ENCODE data around the gene CCDC71L.

The CCDC71L gene

GRCh38 chr7:106659166-106659962, 1.6 kb downstream of the CCDC71L start:
- in situ Hi-C loops (cut with HindIII; ENCODE audit: low sequenced_read_pairs) = no loop called here

GRCh38 chr7:106658316-106659165, 2.4 kb downstream of the CCDC71L start:
- in situ Hi-C loops (cut with HindIII; ENCODE audit: low sequenced_read_pairs) = no loop called here

GRCh38 chr7:106657085-106657991, 3.6 kb downstream of the CCDC71L start:
- in situ Hi-C loops (cut with HindIII; ENCODE audit: low sequenced_read_pairs) = no loop called here

GRCh38 chr7:106655703-106656498, 5.1 kb downstream of the CCDC71L start:
- in situ Hi-C loops (cut with HindIII; ENCODE audit: low sequenced_read_pairs) = no loop called here

GRCh38 chr7:106653488-106653887, 7.5 kb downstream of the CCDC71L start:
- in situ Hi-C loops (cut with HindIII; ENCODE audit: low sequenced_read_pairs) = no loop called here

- in situ Hi-C loops (cut with HindIII; ENCODE audit: low sequenced_read_pairs) = no loop called here
Measured at GRCh38 chr7:106652909-106653308, 8.0 kb downstream of the CCDC71L start.

- in situ Hi-C loops (cut with HindIII; ENCODE audit: low sequenced_read_pairs) = no loop called here
Measured at GRCh38 chr7:106652092-106652491, 8.9 kb downstream of the CCDC71L start.

- in situ Hi-C loops (cut with HindIII; ENCODE audit: low sequenced_read_pairs) = no loop called here
Measured at GRCh38 chr7:106646256-106646655, 14.7 kb downstream of the CCDC71L start.

GRCh38 chr7:106644999-106645398, 16.0 kb downstream of the CCDC71L start:
- in situ Hi-C loops (cut with HindIII; ENCODE audit: low sequenced_read_pairs) = no loop called here

GRCh38 chr7:106643216-106644000, 17.6 kb downstream of the CCDC71L start:
- in situ Hi-C loops (cut with HindIII; ENCODE audit: low sequenced_read_pairs) = no loop called here

- in situ Hi-C loops (cut with HindIII; ENCODE audit: low sequenced_read_pairs) = no loop called here
Measured at GRCh38 chr7:106641416-106641815, 19.5 kb downstream of the CCDC71L start.

- in situ Hi-C loops (cut with HindIII; ENCODE audit: low sequenced_read_pairs) = no loop called here
Measured at GRCh38 chr7:106640368-106641141, 20.4 kb downstream of the CCDC71L start.

- in situ Hi-C loops (cut with HindIII; ENCODE audit: low sequenced_read_pairs) = no loop called here
Measured at GRCh38 chr7:106639476-106640334, 21.3 kb downstream of the CCDC71L start.

GRCh38 chr7:106635411-106635810, 25.5 kb downstream of the CCDC71L start:
- in situ Hi-C loops (cut with HindIII; ENCODE audit: low sequenced_read_pairs) = no loop called here

GRCh38 chr7:106634958-106635357, 26.0 kb downstream of the CCDC71L start:
- in situ Hi-C loops (cut with HindIII; ENCODE audit: low sequenced_read_pairs) = no loop called here

- in situ Hi-C loops (cut with HindIII; ENCODE audit: low sequenced_read_pairs) = no loop called here
Measured at GRCh38 chr7:106630648-106631047, 30.3 kb downstream of the CCDC71L start.

- in situ Hi-C loops (cut with HindIII; ENCODE audit: low sequenced_read_pairs) = no loop called here
Measured at GRCh38 chr7:106629516-106629915, 31.4 kb downstream of the CCDC71L start.
